KMS-11 (cell line): ENCODE data around the gene COL12A1.

Source experiments
- H2AFZ ChIP-seq: fragments of 200-600 bp; sonication (generic); 2 replicates; pipeline ENCODE4 v1.6.1; 2016; ENCODE audit warnings: antibody characterized with exemption, mixed run types, low read depth
- H3K27ac ChIP-seq: fragments of 200-600 bp; sonication (generic); 2 replicates; pipeline ENCODE4 v1.6.1; 2016; ENCODE audit warnings: mild to moderate bottlenecking, mixed run types
- H3K27me3 ChIP-seq: fragments of 200-600 bp; sonication (generic); 2 replicates; pipeline ENCODE4 v1.6.1; 2017; ENCODE audit warnings: mild to moderate bottlenecking, low read depth, mixed run types, moderate library complexity; ENCODE audit not compliant: insufficient read depth
- H3K36me3 ChIP-seq: fragments of 200-600 bp; sonication (generic); 2 replicates; pipeline ENCODE4 v1.6.1; 2017; ENCODE audit warnings: mild to moderate bottlenecking, mixed run types; ENCODE audit not compliant: insufficient read depth
- H3K4me1 ChIP-seq: fragments of 200-600 bp; sonication (generic); 2 replicates; pipeline ENCODE4 v1.6.1; 2016; ENCODE audit warnings: mild to moderate bottlenecking, low read depth, mixed run types; ENCODE audit not compliant: poor library complexity, severe bottlenecking
- H3K4me2 ChIP-seq: fragments of 200-600 bp; sonication (generic); 2 replicates; pipeline ENCODE4 v1.7.0; 2016; ENCODE audit warnings: mild to moderate bottlenecking, mixed run types
- H3K4me3 ChIP-seq: fragments of 200-600 bp; sonication (generic); IDR thresholded peaks from 2 replicates; pipeline ENCODE4 v1.6.1; 2017; ENCODE audit warnings: low read depth, low read length, mixed read lengths; ENCODE audit not compliant: insufficient read depth
- H3K79me2 ChIP-seq: fragments of 200-600 bp; sonication (generic); 2 replicates; pipeline ENCODE4 v1.6.1; 2016; ENCODE audit warnings: low read depth, mixed run types; ENCODE audit not compliant: insufficient read depth
- H3K9ac ChIP-seq: fragments of 200-600 bp; sonication (generic); 2 replicates; pipeline ENCODE4 v1.6.1; 2016; ENCODE audit warnings: mild to moderate bottlenecking, mixed run types
- H4K20me1 ChIP-seq: fragments of 200-600 bp; sonication (generic); 2 replicates; pipeline ENCODE4 v1.6.1; 2016; ENCODE audit warnings: mild to moderate bottlenecking, mixed run types; ENCODE audit not compliant: insufficient read depth
- TF ChIP-seq, protein P1 (sequence below): fragments of 200-600 bp; sonication (generic); conservative IDR thresholded peaks from 2 replicates; pipeline ENCODE4 v1.6.1; 2017; ENCODE audit warnings: low read depth, mild to moderate bottlenecking, antibody characterized with exemption, low read length, moderate library complexity, mixed read lengths

The COL12A1 gene

DNA sequence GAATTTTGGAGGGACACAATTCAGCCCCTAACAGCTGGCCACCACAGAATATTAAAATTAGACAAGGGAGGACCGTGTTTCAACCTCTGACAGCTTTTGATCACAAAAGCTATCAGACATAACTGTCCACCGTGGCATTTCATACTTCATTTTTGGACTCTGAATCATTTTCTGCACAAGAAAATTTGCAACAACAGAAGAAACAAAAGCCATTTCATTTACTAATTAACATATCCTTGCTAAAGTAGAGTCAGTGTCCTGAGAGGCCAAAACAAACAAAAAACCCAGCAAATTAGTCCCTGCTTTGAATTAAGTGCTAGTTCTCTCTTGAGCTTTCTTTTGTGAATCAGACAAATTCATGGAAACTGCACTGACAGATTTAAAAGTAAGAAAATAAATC, 17.6 kb upstream of the COL12A1 start:
- Histone ChIP-seq H3K4me1 (no peaks in the 10 kb centered on the region), H3K4me3 (no peak overlapping the region), H3K79me2 (no peaks in the 10 kb centered on the region), H3K4me2 (no peak overlapping the region), H3K27ac (no peak overlapping the region), H3K9ac (no peak overlapping the region), H3K36me3 (no peaks in the 10 kb centered on the region), H2AFZ (no peak overlapping the region), H3K27me3 (no peaks in the 10 kb centered on the region), H4K20me1 (no peaks in the 10 kb centered on the region)
- TF ChIP-seq, protein P1, sequence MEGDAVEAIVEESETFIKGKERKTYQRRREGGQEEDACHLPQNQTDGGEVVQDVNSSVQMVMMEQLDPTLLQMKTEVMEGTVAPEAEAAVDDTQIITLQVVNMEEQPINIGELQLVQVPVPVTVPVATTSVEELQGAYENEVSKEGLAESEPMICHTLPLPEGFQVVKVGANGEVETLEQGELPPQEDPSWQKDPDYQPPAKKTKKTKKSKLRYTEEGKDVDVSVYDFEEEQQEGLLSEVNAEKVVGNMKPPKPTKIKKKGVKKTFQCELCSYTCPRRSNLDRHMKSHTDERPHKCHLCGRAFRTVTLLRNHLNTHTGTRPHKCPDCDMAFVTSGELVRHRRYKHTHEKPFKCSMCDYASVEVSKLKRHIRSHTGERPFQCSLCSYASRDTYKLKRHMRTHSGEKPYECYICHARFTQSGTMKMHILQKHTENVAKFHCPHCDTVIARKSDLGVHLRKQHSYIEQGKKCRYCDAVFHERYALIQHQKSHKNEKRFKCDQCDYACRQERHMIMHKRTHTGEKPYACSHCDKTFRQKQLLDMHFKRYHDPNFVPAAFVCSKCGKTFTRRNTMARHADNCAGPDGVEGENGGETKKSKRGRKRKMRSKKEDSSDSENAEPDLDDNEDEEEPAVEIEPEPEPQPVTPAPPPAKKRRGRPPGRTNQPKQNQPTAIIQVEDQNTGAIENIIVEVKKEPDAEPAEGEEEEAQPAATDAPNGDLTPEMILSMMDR = no peak

DNA sequence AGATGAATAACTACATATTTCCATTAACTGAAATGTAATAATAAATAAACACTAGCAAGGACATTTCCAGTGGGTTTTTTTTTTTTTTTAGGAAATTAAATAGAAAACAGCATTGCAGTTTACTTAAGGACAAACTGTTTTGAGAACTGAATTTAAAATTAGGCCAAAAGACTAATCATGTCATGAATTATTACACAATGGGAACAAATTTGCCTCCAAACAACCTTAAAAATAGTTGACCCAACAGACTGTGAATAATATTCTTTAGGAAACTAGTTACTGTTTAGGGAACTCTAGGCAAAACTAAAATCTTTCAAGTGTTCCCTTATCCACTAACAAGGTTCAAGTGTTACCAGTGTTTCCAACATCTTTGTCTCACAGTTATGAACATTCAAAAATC, 16.4 kb upstream of the COL12A1 start:
- TF ChIP-seq, protein P1 = no peak
- Histone ChIP-seq H3K27ac (no peak overlapping the region), H3K36me3 (no peaks in the 10 kb centered on the region), H3K79me2 (no peaks in the 10 kb centered on the region), H2AFZ (no peak overlapping the region), H3K4me1 (no peaks in the 10 kb centered on the region), H3K27me3 (no peaks in the 10 kb centered on the region), H4K20me1 (no peaks in the 10 kb centered on the region), H3K4me3 (no peak overlapping the region), H3K9ac (no peak overlapping the region), H3K4me2 (no peak overlapping the region)

DNA sequence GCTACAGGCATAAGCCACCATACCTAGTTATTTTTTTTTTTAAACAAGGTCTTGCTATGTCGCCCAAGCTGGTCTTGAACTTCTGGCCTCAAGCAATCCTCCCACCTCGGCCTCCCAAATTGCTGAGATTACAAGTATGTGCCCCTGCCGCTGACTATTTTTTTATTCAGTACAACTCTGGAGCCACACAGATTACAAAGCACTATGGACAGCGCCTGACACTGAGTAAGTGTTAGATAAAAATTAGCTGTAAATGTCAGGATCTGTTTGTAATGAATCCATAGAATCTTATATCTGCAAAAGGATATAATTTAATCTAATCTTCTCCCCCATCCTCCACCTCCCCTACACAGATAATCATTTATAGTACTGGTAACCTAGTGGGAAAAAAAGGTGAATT, 15.3 kb upstream of the COL12A1 start:
- TF ChIP-seq, protein P1 = no peak
- Histone ChIP-seq H3K4me3 (no peak overlapping the region), H3K27me3 (no peaks in the 10 kb centered on the region), H3K79me2 (no peaks in the 10 kb centered on the region), H3K36me3 (no peaks in the 10 kb centered on the region), H3K4me2 (no peak overlapping the region), H2AFZ (no peak overlapping the region), H3K27ac (no peak overlapping the region), H3K4me1 (no peaks in the 10 kb centered on the region), H3K9ac (no peak overlapping the region), H4K20me1 (no peaks in the 10 kb centered on the region)

- no peak overlapping the region for H3K9ac ChIP-seq
- no peaks in the 10 kb centered on the region for H3K36me3 ChIP-seq
- H3K4me3 ChIP-seq = no peak overlapping the region
- H3K27me3 ChIP-seq = no peaks in the 10 kb centered on the region
- H2AFZ ChIP-seq = no peak overlapping the region
- H4K20me1 ChIP-seq = no peaks in the 10 kb centered on the region
- no peak overlapping the region for H3K4me2 ChIP-seq
- TF ChIP-seq, protein P1 = no peak
- H3K79me2 ChIP-seq = no peaks in the 10 kb centered on the region
- H3K27ac ChIP-seq = no peak overlapping the region
- H3K4me1 ChIP-seq = no peaks in the 10 kb centered on the region
Observed at GRCh38 chr6:75220357-75220756, 14.5 kb upstream of the COL12A1 start.
